GM23338 (cell line): ENCODE data around the gene ZNF236. TPM values are rescaled to one million over a fixed set of nuclear protein-coding genes. Genes with fewer than 3 reads are reported as not detected.

Experiments
- ATAC-seq: fragments of 200-7000 bp; cut with Tn5 transposase; 3 replicates; pipeline ENCODE4 v1.9.1; 2020
- DNase-seq: peaks from one replicate; pipeline ENCODE4 v3.0.0-alpha.2; 2015; ENCODE audit warnings: low spot score
- H2AFZ ChIP-seq: fragments of 200-600 bp; sonication (generic); 2 replicates; pipeline ENCODE4 v1.8.0; 2016; ENCODE audit warnings: antibody characterized with exemption, mild to moderate bottlenecking, moderate library complexity
- H3F3A ChIP-seq: fragments of 200-600 bp; sonication (generic); replicated peaks from 2 replicates; pipeline ENCODE4 v1.8.0; 2017; ENCODE audit warnings: antibody characterized with exemption, mixed run types, low read depth
- H3K27ac ChIP-seq: fragments of 200-600 bp; sonication (generic); 2 replicates; pipeline ENCODE4 v1.6.1; 2016; ENCODE audit warnings: low read depth
- H3K27me3 ChIP-seq: fragments of 200-600 bp; sonication (generic); 2 replicates; pipeline ENCODE4 v1.8.0; 2016; ENCODE audit warnings: mild to moderate bottlenecking, mixed run types, moderate library complexity; ENCODE audit not compliant: insufficient read depth
- H3K36me3 ChIP-seq: fragments of 200-600 bp; sonication (generic); 2 replicates; pipeline ENCODE4 v1.8.0; 2016; ENCODE audit warnings: mild to moderate bottlenecking; ENCODE audit not compliant: insufficient read depth
- H3K4me1 ChIP-seq: fragments of 200-600 bp; sonication (generic); 2 replicates; pipeline ENCODE4 v1.8.0; 2016; ENCODE audit warnings: mild to moderate bottlenecking, moderate library complexity; ENCODE audit not compliant: insufficient read depth
- H3K4me2 ChIP-seq: fragments of 200-600 bp; sonication (generic); 2 replicates; pipeline ENCODE4 v1.7.1; 2017; ENCODE audit warnings: mixed run types
- H3K4me3 ChIP-seq: fragments of 200-600 bp; sonication (generic); 2 replicates; pipeline ENCODE4 v1.6.1; 2016; ENCODE audit warnings: mixed run types
- H3K79me2 ChIP-seq: fragments of 200-600 bp; sonication (generic); replicated peaks from 2 replicates; pipeline ENCODE4 v1.8.0; 2017; ENCODE audit warnings: mild to moderate bottlenecking; ENCODE audit not compliant: insufficient read depth
- H3K9me2 ChIP-seq: fragments of 200-600 bp; sonication (generic); 2 replicates; pipeline ENCODE4 v1.8.0; 2017; ENCODE audit not compliant: insufficient read depth
- H4K20me1 ChIP-seq: fragments of 200-600 bp; sonication (generic); replicated peaks from 2 replicates; pipeline ENCODE4 v1.8.0; 2017; ENCODE audit warnings: mild to moderate bottlenecking; ENCODE audit not compliant: insufficient read depth
- H3K27ac Mint-ChIP-seq: 2 replicates; pipeline ENCODE4 v1.8.0; 2020; ENCODE audit warnings: inconsistent platforms, mild to moderate bottlenecking, moderate library complexity, mixed read lengths
- H3K27me3 Mint-ChIP-seq: 3 replicates; pipeline ENCODE4 v1.8.0; 2022; ENCODE audit warnings: low read depth, mild to moderate bottlenecking, moderate library complexity, mixed read lengths, inconsistent platforms; ENCODE audit not compliant: insufficient read depth, poor library complexity
- H3K36me3 Mint-ChIP-seq: 3 replicates; pipeline ENCODE4 v1.8.0; 2021; ENCODE audit warnings: low read depth, mild to moderate bottlenecking, inconsistent platforms, moderate library complexity, mixed read lengths
- H3K4me1 Mint-ChIP-seq: 3 replicates; pipeline ENCODE4 v1.8.0; 2020; ENCODE audit warnings: mild to moderate bottlenecking, inconsistent platforms, mixed read lengths
- H3K4me3 Mint-ChIP-seq: 3 replicates; pipeline ENCODE4 v1.8.0; 2021; ENCODE audit warnings: moderate library complexity, mild to moderate bottlenecking, inconsistent platforms, mixed read lengths
- H3K9me3 Mint-ChIP-seq: 3 replicates; pipeline ENCODE4 v1.8.0; 2020; ENCODE audit warnings: moderate library complexity, mild to moderate bottlenecking, inconsistent platforms, mixed read lengths
- CTCF ChIP-seq, 2 experiments: fragments of 200-600 bp in 1 of 2; sonication (generic) in 1 of 2; conservative IDR thresholded peaks; 2 replicates each; pipeline versions ENCODE4 v1.5.1 to v1.6.1; 2016 to 2017; ENCODE audit warnings: antibody characterized with exemption in 2 of 2, low read depth in 2 of 2, mild to moderate bottlenecking in 2 of 2, moderate library complexity in 1 of 2
- STAT1 ChIP-seq: IDR thresholded peaks from one replicate; pipeline ENCODE4 v1.6.1; 2016; ENCODE audit warnings: antibody characterized with exemption; ENCODE audit not compliant: unreplicated experiment
- polyA plus RNA-seq: library from polyadenylated mRNA; unstranded; fragments of >200 nt; fragmentation: Nextera tagmentation; extraction: Ambion mirVana; gene quantifications from 2 replicates; pipeline ENCODE4 v1.2.1, GENCODE V29; 2016
- total RNA-seq: library from RNA; depleted of rRNA; stranded (reverse); fragments of >200 nt; shearing (Covaris generic); gene quantifications from 2 replicates; pipeline ENCODE4 v1.2.3, GENCODE V29; 2014
- TF ChIP-seq, protein P1 (sequence below): fragments of 250-450 bp; sonication (Bioruptor Pico); IDR thresholded peaks from 2 replicates; pipeline ENCODE4 v1.5.0; 2020; ENCODE audit warnings: mild to moderate bottlenecking, moderate library complexity

The ZNF236 gene
- total and polyA plus RNA-seq, 2 experiments from 2014 or later: 8.9 to 16.3 TPM

- no peak for TF ChIP-seq CTCF (conservative IDR thresholded peaks at IDR 0.05; ENCODE audit: low read depth in 2 of 2)
Observed at GRCh38 chr18:77016936-77017335, 194.6 kb downstream of the ZNF236 start (continued).

- no peak for ATAC-seq
- H3K27ac ChIP-seq: no peak overlapping the region
Observed at GRCh38 chr18:77017355-77017754, 195.0 kb downstream of the ZNF236 start.

More at GRCh38 chr18:77017355-77017754, 195.0 kb downstream of the ZNF236 start:
- Mint-ChIP-seq H3K27me3 (peaks cover 12% of the 10 kb centered on the region), H3K27ac (no peak overlapping the region), H3K4me1 (peaks cover 2% of the 10 kb centered on the region; the same call in 2 of the 3 replicates), H3K9me3 (peaks cover 5% of the 10 kb centered on the region; the same call in 2 of the 3 replicates), H3K4me3 (no peak overlapping the region), H3K36me3 (peaks cover 11% of the 10 kb centered on the region; the same call in 2 of the 3 replicates)
- TF ChIP-seq, protein P1, sequence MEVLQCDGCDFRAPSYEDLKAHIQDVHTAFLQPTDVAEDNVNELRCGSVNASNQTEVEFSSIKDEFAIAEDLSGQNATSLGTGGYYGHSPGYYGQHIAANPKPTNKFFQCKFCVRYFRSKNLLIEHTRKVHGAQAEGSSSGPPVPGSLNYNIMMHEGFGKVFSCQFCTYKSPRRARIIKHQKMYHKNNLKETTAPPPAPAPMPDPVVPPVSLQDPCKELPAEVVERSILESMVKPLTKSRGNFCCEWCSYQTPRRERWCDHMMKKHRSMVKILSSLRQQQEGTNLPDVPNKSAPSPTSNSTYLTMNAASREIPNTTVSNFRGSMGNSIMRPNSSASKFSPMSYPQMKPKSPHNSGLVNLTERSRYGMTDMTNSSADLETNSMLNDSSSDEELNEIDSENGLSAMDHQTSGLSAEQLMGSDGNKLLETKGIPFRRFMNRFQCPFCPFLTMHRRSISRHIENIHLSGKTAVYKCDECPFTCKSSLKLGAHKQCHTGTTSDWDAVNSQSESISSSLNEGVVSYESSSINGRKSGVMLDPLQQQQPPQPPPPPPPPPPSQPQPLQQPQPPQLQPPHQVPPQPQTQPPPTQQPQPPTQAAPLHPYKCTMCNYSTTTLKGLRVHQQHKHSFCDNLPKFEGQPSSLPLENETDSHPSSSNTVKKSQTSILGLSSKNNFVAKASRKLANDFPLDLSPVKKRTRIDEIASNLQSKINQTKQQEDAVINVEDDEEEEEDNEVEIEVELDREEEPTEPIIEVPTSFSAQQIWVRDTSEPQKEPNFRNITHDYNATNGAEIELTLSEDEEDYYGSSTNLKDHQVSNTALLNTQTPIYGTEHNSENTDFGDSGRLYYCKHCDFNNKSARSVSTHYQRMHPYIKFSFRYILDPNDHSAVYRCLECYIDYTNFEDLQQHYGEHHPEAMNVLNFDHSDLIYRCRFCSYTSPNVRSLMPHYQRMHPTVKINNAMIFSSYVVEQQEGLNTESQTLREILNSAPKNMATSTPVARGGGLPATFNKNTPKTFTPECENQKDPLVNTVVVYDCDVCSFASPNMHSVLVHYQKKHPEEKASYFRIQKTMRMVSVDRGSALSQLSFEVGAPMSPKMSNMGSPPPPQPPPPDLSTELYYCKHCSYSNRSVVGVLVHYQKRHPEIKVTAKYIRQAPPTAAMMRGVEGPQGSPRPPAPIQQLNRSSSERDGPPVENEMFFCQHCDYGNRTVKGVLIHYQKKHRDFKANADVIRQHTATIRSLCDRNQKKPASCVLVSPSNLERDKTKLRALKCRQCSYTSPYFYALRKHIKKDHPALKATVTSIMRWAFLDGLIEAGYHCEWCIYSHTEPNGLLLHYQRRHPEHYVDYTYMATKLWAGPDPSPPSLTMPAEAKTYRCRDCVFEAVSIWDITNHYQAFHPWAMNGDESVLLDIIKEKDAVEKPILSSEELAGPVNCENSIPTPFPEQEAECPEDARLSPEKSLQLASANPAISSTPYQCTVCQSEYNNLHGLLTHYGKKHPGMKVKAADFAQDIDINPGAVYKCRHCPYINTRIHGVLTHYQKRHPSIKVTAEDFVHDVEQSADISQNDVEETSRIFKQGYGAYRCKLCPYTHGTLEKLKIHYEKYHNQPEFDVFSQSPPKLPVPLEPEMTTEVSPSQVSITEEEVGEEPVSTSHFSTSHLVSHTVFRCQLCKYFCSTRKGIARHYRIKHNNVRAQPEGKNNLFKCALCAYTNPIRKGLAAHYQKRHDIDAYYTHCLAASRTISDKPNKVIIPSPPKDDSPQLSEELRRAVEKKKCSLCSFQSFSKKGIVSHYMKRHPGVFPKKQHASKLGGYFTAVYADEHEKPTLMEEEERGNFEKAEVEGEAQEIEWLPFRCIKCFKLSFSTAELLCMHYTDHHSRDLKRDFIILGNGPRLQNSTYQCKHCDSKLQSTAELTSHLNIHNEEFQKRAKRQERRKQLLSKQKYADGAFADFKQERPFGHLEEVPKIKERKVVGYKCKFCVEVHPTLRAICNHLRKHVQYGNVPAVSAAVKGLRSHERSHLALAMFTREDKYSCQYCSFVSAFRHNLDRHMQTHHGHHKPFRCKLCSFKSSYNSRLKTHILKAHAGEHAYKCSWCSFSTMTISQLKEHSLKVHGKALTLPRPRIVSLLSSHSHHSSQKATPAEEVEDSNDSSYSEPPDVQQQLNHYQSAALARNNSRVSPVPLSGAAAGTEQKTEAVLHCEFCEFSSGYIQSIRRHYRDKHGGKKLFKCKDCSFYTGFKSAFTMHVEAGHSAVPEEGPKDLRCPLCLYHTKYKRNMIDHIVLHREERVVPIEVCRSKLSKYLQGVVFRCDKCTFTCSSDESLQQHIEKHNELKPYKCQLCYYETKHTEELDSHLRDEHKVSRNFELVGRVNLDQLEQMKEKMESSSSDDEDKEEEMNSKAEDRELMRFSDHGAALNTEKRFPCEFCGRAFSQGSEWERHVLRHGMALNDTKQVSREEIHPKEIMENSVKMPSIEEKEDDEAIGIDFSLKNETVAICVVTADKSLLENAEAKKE: no peak
- TF ChIP-seq CTCF (conservative IDR thresholded peaks at IDR 0.05; ENCODE audit: low read depth in 2 of 2): no peak
- no peak for TF ChIP-seq STAT1
- Histone ChIP-seq H4K20me1 (no peaks in the 10 kb centered on the region), H3K9me2 (peaks cover 10% of the 10 kb centered on the region; the same call in 1 of the 2 replicates), H3K4me2 (no peak overlapping the region), H3K36me3 (no peaks in the 10 kb centered on the region), H3F3A (no peaks in the 10 kb centered on the region), H3K4me3 (no peak overlapping the region), H2AFZ (no peak overlapping the region), H3K27me3 (no peaks in the 10 kb centered on the region), H3K4me1 (no peaks in the 10 kb centered on the region), H3K79me2 (no peaks in the 10 kb centered on the region)
- DNase-seq: no peak
